Right lobe of liver (tissue), 4 donors: ENCODE data around the gene POGK.

Experiments
- CTCF ChIP-seq, 4 donors: fragments of 200-600 bp in 3 of 4; fragments of 450-650 bp in 1 of 4; IDR thresholded peaks; one replicate each; pipeline versions ENCODE4 v1.5.1 to v1.8.0; 2016 to 2022; ENCODE audit warnings: antibody characterized with exemption in 4 of 4, mild to moderate bottlenecking in 2 of 4
- POLR2A ChIP-seq: fragments of 450-650 bp; IDR thresholded peaks from one replicate; pipeline ENCODE4 v1.6.1; 2017; ENCODE audit warnings: antibody characterized with exemption, mild to moderate bottlenecking
- donor health status: DM: no; HTN: no; CAD: no.
- donor health status: DM: no; HTN: no; CAD: no.
- donor health status: DM: no; HTN: yes; CAD: no.

- no peak for TF ChIP-seq CTCF (IDR thresholded peaks at IDR 0.05)
- TF ChIP-seq POLR2A: no peak
Measured at GRCh38 chr1:166899769-166900168, 60.5 kb downstream of the POGK start.
